Amniotic stem cell (primary cell): ENCODE data around the gene RTKN2.

Experiments
- DNase-seq: peaks from one replicate; lab custom pipeline; 2025; lab: John Stamatoyannopoulos, UW

RTKN2 gene

DNA sequence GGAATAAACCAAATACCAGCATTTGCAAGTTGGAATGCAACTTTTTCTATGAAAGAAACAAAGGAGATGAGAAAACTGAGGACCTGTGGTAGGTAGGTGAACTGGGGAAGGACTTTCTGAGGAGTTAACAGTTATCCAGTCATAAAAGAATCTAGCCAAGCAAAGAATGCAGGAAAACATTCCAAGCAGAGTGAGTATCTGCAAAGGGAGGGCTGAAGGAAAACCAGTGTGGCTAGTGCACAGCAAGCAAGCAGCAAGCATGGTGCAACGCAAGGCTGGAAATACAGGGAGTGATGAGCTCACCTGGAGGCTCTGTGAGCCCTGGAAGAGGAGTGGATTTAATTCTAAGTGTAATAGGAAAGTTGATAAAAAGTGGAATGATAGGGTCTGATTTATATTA, 44.0 kb downstream of the RTKN2 start:
- DNase-seq, result no peak

DNA sequence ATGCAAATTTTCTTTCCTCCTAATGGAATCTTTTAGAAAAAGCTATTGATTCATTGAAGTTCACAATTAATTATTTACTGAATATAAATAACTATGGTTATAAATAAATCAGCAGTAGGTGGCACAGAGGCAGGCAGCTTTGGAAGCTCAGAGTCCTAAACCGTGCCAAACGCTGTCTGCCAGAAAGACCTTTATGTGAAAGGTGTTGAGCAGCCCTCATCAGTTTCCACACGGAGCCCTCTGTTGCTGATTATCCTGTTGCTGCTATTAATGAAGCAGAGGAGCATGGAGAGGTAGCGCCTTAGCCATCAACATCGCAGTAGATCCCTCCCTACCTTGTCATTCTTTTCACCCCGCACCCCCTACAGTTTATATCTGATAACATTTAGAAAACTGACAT, 51.0 kb downstream of the RTKN2 start:
- DNase-seq, result no peak

DNA sequence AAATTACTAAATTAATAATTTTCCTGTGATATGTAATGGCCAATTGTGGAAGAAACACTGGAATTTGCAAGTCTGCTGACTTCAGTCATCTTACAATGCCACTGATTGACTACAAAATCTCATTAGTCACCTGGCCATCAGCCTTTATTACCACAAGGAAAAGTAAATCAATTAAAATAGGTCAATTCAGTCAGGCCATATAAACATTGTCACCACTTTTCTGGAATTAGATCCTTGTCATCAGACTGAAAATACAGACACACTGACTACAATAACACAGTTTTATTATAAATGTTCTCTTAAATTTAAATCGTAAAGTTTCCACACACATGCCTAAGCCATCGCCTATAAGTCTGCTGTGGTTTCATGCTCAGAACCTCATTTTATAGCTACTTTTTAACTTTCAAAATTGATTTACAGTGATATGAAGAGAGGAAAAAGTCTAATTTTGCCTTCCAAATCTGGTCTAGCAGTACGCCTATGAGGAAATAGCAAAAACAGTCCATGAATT, 54.2 kb downstream of the RTKN2 start:
- no peak for DNase-seq

GRCh38 chr10:62205750-62206399, 62.8 kb downstream of the RTKN2 start:
- no peak for DNase-seq

- DNase-seq, result no peak
Observed at GRCh38 chr10:62199584-62199983, 69.1 kb downstream of the RTKN2 start.

GRCh38 chr10:62196528-62196927, 72.1 kb downstream of the RTKN2 start:
- no peak for DNase-seq

- no peak for DNase-seq
Observed at GRCh38 chr10:62195675-62195926, 73.0 kb downstream of the RTKN2 start.

DNA sequence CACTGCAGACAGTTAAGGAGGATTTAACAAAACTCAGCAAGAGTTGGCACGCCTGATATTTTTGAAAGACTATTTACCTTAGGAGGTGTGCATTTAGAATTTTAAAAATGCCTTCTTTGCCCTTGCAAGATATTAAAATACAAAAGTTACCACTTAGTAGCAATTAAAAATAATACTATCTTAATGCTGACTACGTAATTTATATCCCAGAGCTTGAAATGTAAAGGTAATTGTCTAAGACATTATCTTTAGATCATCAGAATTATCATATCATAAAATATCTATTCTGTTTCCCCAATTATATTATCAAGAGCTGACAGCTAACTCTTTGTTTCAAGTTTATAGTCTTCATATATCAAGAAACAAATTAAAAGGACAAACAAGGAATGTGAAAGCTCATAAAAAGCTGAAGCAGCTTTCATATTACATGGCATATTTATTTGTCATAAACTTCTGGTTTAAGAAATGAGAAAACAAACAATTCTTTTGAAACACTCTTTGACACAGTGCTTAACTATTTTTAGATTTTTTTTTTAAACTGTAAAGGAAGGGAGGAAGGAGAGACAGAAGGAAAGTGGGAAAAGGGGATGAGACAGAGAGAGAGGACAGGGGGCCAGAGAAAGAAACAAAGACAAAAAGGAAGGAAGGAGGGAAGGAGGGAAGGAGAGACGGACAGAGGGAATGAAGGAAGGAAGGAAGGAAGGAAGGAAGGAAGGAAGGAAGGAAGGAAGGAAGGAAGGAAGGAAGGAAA, 73.5 kb downstream of the RTKN2 start:
- no peak for DNase-seq

GRCh38 chr10:62193479-62193878, 75.2 kb downstream of the RTKN2 start:
- no peak for DNase-seq

GRCh38 chr10:62189131-62189530, 79.5 kb downstream of the RTKN2 start:
- DNase-seq, result no peak

GRCh38 chr10:62188021-62188616, 80.5 kb downstream of the RTKN2 start:
- no peak for DNase-seq

DNA sequence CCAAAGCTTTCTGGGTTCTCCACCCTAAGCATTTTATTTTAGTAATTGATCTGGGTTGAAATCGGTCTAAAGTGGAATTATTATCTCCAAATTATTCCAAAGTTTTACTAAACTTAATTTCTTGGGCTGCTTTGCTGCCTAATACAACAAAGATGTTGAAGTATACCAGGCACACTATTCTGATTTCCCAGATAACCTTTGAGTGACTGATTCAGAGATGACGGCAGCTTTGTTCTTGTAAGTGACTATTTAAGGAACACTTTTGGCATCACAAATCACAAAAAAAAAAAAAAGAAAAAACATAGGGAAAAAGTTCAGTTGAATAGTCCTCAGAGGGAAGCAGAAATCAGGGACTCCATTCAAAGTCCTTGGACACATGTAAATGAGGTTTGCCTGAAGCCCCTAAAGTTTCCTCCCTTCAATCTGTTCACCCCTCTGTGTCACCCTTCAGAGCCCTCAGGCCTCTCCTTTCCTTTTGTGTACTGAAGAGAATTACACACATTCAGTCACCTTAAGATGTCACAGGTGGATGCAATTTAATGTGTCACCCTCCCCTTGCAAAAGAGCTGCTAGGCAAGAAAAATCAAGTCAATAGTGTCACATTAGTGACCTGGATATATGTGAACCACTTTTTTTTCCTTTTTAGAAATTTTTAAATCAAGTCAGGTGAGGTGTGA, 81.5 kb downstream of the RTKN2 start:
- no peak for DNase-seq

DNA sequence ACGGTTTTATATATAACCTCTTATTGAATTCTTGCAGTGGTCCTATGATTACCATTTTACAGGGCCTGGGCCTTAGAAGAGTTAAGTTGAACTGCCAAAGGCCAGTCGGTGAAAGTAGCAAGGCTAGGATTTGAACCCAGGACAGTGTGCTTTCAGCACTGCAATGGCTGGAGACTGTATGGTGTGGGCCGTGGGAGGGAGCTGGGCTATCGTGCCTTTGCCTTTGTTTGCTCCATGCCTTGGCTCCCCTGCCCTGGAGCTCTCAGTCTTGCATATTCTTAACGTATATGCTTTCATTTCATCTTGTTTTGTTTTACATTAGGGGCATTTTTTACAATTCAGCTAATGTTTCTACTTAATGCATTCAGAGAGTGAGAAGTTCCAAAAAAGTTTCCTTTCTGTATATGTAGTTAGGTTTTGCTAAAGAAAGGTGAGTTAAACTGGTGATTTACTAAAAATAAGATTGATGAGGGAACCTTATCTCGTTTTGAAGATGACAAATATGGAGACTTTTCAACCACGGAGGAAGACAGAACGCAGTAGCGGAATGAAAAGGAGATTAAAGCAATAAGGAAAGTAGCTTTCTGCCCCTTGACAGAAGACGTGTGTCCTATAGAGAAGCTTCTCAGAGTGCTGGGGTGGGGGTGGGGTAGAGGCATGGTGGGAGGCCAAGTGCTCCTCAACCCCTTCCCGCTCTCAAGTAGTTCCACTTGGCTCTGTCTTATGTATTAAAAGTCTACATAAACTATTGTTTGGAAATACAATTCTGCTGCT, 82.5 kb downstream of the RTKN2 start:
- no peak for DNase-seq

DNA sequence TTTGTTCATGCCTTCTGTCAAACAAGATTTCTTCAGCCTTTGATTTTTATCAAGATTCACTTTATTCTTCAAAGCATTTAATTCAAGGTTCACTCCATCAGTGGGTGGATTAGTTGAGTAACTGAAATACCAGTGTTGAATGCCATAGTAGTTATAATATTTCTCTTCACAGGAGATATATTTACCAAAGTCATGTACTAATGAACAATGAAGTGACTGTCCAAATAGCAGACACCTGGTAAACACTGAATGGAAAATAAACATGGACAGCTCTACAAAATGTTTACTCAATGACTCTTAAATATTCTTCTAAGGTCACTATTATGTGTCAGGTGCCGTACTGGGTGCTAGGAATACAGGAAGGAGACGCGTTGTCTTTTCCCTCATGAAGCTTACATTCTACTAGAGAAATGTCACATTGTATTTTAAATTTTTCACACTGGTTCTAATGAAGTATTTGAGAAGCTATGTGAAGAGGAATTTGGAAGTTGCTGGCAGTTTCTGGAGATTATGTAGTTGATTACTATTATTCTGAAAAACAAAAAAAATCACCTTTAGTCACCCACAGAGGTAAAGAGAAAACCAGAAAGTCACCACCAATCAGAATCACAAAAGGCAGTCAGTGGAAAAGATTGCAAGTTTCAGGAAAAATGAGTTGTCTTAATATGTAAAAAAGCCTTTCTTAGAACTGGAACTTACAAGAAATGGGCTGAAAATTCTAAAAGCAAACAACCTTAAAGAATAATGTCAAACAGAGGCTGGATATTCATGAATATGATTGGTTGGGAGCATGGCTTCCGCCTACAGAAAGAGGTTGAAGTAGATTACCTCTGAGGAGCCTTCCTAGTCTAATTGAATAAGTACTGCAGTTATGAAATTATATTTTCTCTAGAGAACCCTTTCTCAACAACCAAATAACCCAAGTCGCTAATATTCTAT, 84.5 kb downstream of the RTKN2 start:
- no peak for DNase-seq

GRCh38 chr10:62183442-62183841, 85.2 kb downstream of the RTKN2 start:
- DNase-seq, result no peak

- DNase-seq, result no peak
Observed at GRCh38 chr10:62182595-62182994, 86.0 kb downstream of the RTKN2 start.

DNA sequence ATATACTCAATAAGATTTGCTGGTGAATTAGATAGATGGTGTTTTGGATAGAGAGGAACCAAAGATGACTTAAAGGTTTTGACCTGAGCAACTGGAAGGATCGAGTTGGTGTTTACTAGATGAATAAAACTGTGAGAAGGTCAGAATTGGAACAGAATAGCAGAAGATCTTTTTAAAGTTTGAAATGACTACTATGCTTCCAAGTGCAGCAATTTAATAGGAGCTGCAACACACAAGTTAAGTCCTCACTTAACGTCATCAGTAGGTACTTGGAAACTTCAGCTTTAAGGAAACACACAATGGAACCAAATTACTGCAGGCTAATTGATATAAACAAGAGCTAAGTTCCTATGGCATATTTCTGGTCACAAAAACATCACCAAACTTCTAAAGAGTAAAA, 86.5 kb downstream of the RTKN2 start:
- DNase-seq, result no peak

DNA sequence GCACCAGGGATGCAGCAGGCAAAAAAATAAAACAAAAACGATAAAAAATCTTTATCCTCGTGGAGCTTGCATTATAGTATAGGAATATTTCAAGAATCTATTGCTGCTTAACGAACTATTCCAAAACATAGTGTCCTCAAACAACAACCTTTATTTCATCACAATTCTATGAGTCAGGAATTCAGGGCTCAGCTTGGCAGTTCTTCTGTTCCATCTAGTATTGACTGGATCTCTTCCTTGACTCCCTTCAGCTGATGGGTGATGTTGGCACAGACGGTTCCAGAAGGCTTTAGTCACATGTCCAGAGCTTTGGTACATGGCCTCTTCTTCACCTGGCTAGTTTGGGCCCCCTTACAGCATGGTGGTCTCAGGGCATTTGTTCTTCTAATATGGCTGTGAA, 88.0 kb downstream of the RTKN2 start:
- DNase-seq, result no peak

- DNase-seq, result no peak
Observed at GRCh38 chr10:62178568-62178967, 90.1 kb downstream of the RTKN2 start.

DNA sequence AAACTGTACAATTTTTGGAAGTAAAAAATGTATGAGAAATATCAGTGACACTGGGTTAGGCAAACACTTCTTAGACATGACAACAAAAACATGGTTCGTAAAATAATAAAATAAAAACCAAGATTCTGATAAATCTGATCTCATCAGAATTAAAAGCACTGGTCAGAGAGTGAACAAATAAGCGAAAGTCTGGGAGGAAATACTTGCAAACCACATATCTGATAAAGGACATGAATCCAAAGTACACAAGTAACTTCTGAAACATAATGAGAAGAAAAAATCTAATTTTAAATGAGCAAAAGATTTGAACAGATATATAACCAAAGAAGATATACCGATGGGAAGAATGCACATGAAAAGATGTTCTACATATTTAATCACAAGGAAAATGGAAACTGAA, 91.5 kb downstream of the RTKN2 start:
- no peak for DNase-seq

DNA sequence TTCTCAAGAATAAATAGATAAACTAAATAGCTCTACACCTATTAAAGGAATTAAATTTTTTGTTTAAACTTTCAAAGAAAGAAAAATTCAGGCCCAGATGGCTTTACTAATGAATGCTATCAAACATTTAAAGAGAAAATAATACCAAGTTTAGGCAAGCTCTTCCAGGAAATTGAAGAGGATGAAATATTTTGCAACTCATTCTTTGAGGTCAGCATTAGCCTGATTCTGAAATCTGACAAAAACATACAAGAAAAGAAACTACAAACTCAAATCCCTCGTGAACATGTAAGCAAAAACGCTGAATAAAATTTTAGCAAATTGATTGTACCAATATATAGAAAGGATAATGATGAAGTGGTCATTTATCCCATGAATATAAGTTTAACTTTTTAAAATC, 93.4 kb downstream of the RTKN2 start:
- DNase-seq, result no peak
